GM12864 (cell line): Measurements from ENCODE around the gene SHCBP1L.

Source experiments
- DNase-seq: peaks from one replicate; pipeline ENCODE4 v3.0.0-alpha.2; 2011; ENCODE audit warnings: low read depth
- H3K4me3 ChIP-seq: 2 replicates; pipeline ENCODE4 v1.5.1; 2011; ENCODE audit warnings: mild to moderate bottlenecking, low read depth, low read length, control low read depth
- TF ChIP-seq, protein P1 (sequence below): IDR thresholded peaks from 2 replicates; pipeline ENCODE4 v1.5.1; 2011; ENCODE audit warnings: low read depth, mild to moderate bottlenecking, moderate library complexity, low read length, control low read depth, inconsistent platforms; ENCODE audit errors: missing control alignments

Gene SHCBP1L

DNA sequence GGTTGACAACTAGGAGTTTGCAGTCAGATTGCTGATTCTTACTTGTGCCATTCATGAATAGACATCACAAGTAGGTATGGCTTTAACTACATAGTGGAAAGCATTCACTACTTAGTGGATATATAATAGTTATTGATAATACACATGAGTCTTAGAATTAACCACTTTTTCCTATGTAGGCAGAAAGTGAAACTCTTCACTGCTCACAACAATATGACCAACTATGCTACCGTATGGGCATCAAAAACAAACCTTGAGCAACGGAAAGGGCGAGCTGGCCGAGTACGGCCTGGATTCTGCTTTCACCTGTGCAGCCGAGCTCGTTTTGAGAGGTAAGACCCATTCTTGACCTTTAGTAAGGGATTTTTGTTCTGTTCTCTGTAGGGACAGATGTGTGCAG is 75.1 kb downstream of the SHCBP1L start:
- H3K4me3 ChIP-seq, result no peak overlapping the region
- TF ChIP-seq, protein P1, sequence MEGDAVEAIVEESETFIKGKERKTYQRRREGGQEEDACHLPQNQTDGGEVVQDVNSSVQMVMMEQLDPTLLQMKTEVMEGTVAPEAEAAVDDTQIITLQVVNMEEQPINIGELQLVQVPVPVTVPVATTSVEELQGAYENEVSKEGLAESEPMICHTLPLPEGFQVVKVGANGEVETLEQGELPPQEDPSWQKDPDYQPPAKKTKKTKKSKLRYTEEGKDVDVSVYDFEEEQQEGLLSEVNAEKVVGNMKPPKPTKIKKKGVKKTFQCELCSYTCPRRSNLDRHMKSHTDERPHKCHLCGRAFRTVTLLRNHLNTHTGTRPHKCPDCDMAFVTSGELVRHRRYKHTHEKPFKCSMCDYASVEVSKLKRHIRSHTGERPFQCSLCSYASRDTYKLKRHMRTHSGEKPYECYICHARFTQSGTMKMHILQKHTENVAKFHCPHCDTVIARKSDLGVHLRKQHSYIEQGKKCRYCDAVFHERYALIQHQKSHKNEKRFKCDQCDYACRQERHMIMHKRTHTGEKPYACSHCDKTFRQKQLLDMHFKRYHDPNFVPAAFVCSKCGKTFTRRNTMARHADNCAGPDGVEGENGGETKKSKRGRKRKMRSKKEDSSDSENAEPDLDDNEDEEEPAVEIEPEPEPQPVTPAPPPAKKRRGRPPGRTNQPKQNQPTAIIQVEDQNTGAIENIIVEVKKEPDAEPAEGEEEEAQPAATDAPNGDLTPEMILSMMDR, result no peak
- DNase-seq, result no peak

DNA sequence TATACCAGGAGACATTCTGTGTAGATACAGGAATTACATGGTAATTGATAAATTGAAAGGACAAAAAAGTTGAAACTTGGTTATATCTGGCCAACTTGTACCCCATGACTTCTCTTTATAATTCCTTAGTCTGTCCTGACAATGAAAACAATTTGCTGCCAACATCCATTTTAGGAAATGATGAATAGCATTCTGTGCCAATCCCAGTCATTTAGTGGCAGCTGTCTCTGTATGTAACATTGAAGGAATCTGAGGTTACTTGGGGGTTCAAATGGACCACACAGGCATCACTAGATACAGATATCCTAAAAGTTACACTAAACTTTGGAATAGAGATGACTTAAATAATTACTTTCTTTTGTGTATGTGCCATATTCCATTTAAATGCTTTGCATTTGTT is 75.6 kb downstream of the SHCBP1L start:
- TF ChIP-seq, protein P1, result no peak
- no peak for DNase-seq
- H3K4me3 ChIP-seq, result no peak overlapping the region

DNA sequence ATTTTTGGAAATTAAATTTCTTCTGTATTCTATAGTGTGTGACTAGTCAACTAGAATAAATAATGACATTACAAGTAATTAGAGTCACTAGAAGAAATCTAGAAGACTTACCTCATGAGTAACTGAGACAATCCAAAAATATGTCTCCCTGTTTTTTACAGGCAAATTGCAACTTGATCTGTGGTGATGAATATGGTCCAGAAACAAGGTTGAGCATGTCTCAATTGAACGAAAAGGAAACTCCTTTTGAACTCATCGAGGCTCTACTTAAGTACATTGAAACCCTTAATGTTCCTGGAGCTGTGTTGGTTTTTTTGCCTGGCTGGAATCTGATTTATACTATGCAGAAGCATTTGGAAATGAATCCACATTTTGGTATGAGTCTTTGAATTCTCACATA is 77.1 kb downstream of the SHCBP1L start:
- no peak overlapping the region for H3K4me3 ChIP-seq
- TF ChIP-seq, protein P1, result no peak
- DNase-seq, result no peak

GRCh38 chr1:182872881-182873280 is 80.1 kb downstream of the SHCBP1L start:
- TF ChIP-seq, protein P1, result no peak
- H3K4me3 ChIP-seq, result no peak overlapping the region
- DNase-seq, result no peak

DNA sequence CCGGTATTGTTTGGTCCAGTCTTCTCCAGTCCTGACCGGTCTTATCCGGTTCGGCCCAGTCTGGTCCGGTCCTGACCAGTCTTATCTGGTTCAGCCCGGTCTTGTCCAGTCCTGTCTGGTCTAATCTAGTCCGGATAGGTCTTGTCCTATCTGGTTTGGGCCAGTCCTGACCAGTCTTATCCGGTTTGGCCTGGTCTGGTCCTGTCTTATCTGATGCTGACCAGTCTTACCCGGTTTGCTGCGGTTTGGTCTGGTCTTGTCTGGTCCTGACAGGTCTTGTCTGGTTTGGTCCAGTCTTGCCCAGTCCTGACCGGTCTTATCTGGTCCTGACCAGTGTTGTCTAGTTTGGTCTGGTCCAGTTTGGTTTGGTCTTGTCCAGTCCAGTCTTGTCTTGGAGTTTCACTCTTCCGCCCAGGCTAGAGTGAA is 83.7 kb downstream of the SHCBP1L start:
- DNase-seq, result peak; percentile 18
- H3K4me3 ChIP-seq, result no peak overlapping the region
- TF ChIP-seq, protein P1, result no peak

- TF ChIP-seq, protein P1, result no peak
- DNase-seq, result no peak
- H3K4me3 ChIP-seq, result no peak overlapping the region
These were observed 85.1 kb downstream of the SHCBP1L start for GRCh38 chr1:182867861-182868260.

DNA sequence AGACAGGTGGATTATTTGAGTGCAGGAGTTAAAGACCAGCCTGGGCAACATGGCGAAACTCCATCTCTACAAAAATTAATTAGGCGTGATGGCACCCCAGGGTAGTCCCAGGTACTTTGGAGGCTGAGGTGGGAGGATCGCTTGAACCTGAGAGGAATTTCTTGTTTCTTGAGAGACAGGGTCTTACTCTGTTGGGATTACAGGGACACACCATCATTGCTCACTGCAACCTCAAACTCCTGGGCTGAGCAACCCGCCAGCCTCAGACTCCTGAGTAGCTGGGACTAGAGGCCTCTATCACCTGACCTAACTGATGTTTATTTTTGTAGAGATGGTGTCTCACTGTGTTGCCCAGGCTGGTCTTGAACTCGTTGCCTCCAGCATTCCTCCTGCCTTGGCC is 89.0 kb downstream of the SHCBP1L start:
- H3K4me3 ChIP-seq, result no peak overlapping the region
- TF ChIP-seq, protein P1, result no peak
- DNase-seq, result no peak
